ENCODE measurements around the gene GOLGA3.

DNA sequence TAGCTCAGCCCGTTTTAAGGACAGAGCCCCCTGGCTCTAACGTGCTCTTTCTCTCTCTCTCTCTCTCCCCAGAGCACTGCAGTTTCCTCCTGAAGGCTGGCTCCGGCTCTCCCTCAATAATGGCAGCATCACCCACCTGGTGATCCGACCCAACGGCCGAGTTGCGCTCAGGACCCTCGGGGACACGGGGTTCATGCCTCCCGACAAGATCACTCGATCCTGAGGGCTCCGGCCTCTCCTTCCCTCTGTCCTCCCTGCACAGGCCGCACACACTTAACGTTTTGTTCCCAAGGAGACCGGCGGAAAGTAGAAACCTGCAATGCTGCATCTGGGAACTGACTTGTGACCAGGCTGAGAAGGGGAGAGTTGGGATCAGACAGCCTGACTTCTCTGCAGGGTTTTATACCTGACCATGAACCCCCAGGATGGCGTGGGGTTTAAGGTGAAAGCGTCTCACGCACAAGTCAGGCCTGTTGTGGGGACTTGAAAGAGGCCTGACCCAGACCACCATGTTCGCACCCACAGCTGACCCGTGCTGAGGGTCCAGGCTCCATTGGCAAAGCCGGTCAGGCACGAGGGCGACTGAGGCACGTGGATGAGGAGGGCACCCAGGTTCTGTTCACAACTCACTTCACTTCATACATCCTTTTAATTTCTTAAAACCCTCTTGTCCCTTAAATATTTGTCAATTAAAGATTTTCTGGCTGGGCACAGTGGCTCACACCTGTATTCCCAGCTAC, 107.9 kb downstream of the GOLGA3 start:
- TF ChIP-seq BMI1 (IDR thresholded peaks at IDR 0.05; ENCODE audit: low read length) (no peak), ZNF24 (IDR thresholded peaks at IDR 0.05) (no peak), KDM1A (IDR thresholded peaks at IDR 0.05) (no peak)
